MV-4-11 (cell line): ENCODE data around the gene TDRD7.
"Not testable (repeated sequence)": the region's sequence is repeated elsewhere in the genome, so short reads cannot be mapped to it uniquely, and the experiment has no call there.

ENCODE experiments used
- DNase-seq: peaks from one replicate; lab custom pipeline; 2025; lab: John Stamatoyannopoulos, UW

The TDRD7 gene

GRCh38 chr9:97427885-97428284 is 16.0 kb downstream of the TDRD7 start:
- no peak for DNase-seq

- DNase-seq = no peak
Measured at GRCh38 chr9:97430316-97431043, 18.6 kb downstream of the TDRD7 start.

GRCh38 chr9:97431044-97431441 is 19.1 kb downstream of the TDRD7 start:
- no peak for DNase-seq

GRCh38 chr9:97431549-97432143 is 19.8 kb downstream of the TDRD7 start:
- DNase-seq = no peak

- DNase-seq = no peak
Measured at GRCh38 chr9:97437051-97437600, 25.2 kb downstream of the TDRD7 start.

GRCh38 chr9:97438257-97438656 is 26.4 kb downstream of the TDRD7 start:
- no peak for DNase-seq

- no peak for DNase-seq
Measured at GRCh38 chr9:97438666-97439065, 26.8 kb downstream of the TDRD7 start.

GRCh38 chr9:97440160-97440559 is 28.3 kb downstream of the TDRD7 start:
- DNase-seq = no peak

GRCh38 chr9:97441729-97442128 is 29.8 kb downstream of the TDRD7 start:
- no peak for DNase-seq

GRCh38 chr9:97445119-97445701 is 33.3 kb downstream of the TDRD7 start:
- no peak for DNase-seq

- peak; percentile 75 for DNase-seq
Measured at GRCh38 chr9:97447001-97447400, 35.1 kb downstream of the TDRD7 start.

- peak; percentile 46 for DNase-seq
Measured at GRCh38 chr9:97453573-97453972, 41.7 kb downstream of the TDRD7 start.

- not testable (repeated sequence) for DNase-seq
Measured at GRCh38 chr9:97456841-97457240, 44.9 kb downstream of the TDRD7 start.

GRCh38 chr9:97459326-97459725 is 47.4 kb downstream of the TDRD7 start:
- peak; percentile 62 for DNase-seq

- no peak for DNase-seq
Measured at GRCh38 chr9:97462159-97462558, 50.3 kb downstream of the TDRD7 start.

- DNase-seq = no peak
Measured at GRCh38 chr9:97462914-97463313, 51.0 kb downstream of the TDRD7 start.

GRCh38 chr9:97468658-97469448 is 57.0 kb downstream of the TDRD7 start:
- peak; percentile 34 for DNase-seq

GRCh38 chr9:97470076-97470475 is 58.2 kb downstream of the TDRD7 start:
- DNase-seq = no peak

GRCh38 chr9:97473717-97474116 is 61.8 kb downstream of the TDRD7 start:
- DNase-seq = no peak

- no peak for DNase-seq
Measured at GRCh38 chr9:97474372-97474925, 62.6 kb downstream of the TDRD7 start.

- no peak for DNase-seq
Measured at GRCh38 chr9:97475059-97475458, 63.2 kb downstream of the TDRD7 start.
